HepG2 (cell line): ENCODE data around the gene MMP28. TPM values are rescaled to one million over a fixed set of nuclear protein-coding genes. Genes with fewer than 3 reads are reported as not detected.

Source experiments
- ATAC-seq: fragments of 200-7000 bp; cut with Tn5 transposase; 3 replicates; pipeline ENCODE4 v1.9.1; 2020; ENCODE audit warnings: mild to moderate bottlenecking, moderate library complexity
- BruUV-seq: library from RNA; stranded (reverse); fragments of 400-500 nt; replicated peaks from 2 replicates; lab custom pipeline; 2021; lab: Mats Ljungman, UMichigan
- CTCF ChIA-PET: fragments of 300-600 bp; formaldehyde crosslinking; extraction: SDS; loops from one replicate; lab custom pipeline; 2021; ENCODE audit warnings: low total read pairs, inconsistent platforms, low intra/inter-chr PET ratio; lab: Yijun Ruan, JAX
- POLR2A ChIA-PET: fragments of 350-600 bp; sonication (Branson Sonifier 250); formaldehyde crosslinking; loops from one replicate; lab custom pipeline; 2020; ENCODE audit warnings: antibody characterized with exemption, inconsistent platforms; lab: Yijun Ruan, JAX
- DNase-seq: peaks from one replicate; pipeline ENCODE4 v3.0.0-alpha.2; 2015; ENCODE audit warnings: low spot score
- FAIRE-seq: peaks from 3 replicates; lab custom pipeline; 2011; peaks lifted over from hg19 to GRCh38; lab: Jason Lieb, UNC
- H2AFZ ChIP-seq: one replicate; pipeline ENCODE4 v1.6.1; 2011; ENCODE audit warnings: low read length, inconsistent platforms
- H3K27ac ChIP-seq: fragments of 300-600 bp; 3 replicates; pipeline ENCODE4 v1.8.0; 2011; ENCODE audit warnings: mixed run types, mild to moderate bottlenecking, mixed read lengths, low read length, inconsistent platforms; ENCODE audit not compliant: insufficient read depth; ENCODE audit errors: extremely low read length
- H3K27me3 ChIP-seq, 2 experiments: fragments of 200-600 bp in 1 of 2; 2 replicates in 1 of 2; 3 replicates in 1 of 2; pipeline versions ENCODE4 v1.6.0 to v1.8.0; 2011; ENCODE audit warnings: low read length in 2 of 2, mild to moderate bottlenecking in 2 of 2, moderate library complexity in 2 of 2, inconsistent platforms in 1 of 2; ENCODE audit not compliant: insufficient read depth in 2 of 2, control insufficient read depth in 1 of 2
- H3K36me3 ChIP-seq, 2 experiments: fragments of 200-600 bp in 1 of 2; replicated peaks in 1 of 2; 2 replicates in 1 of 2; 3 replicates in 1 of 2; pipeline versions ENCODE4 v1.5.1 to v1.8.0; 2011; ENCODE audit warnings: low read length in 2 of 2, inconsistent platforms in 1 of 2; ENCODE audit not compliant: insufficient read depth in 2 of 2, control insufficient read depth in 1 of 2
- H3K4me1 ChIP-seq: 2 replicates; pipeline ENCODE4 v1.5.1; 2012; ENCODE audit warnings: low read length, inconsistent platforms; ENCODE audit not compliant: insufficient read depth
- H3K4me2 ChIP-seq: 2 replicates; pipeline ENCODE4 v1.6.0; 2011; ENCODE audit warnings: low read depth, low read length, inconsistent platforms
- H3K4me3 ChIP-seq, 3 experiments: fragments of 200-600 bp in 1 of 3; sonication (generic), shearing (Covaris generic) in 1 of 3; replicated peaks in 1 of 3; 2 replicates each; pipeline ENCODE4 v1.5.1; 2011 to 2016; ENCODE audit warnings: low read length in 3 of 3, inconsistent platforms in 2 of 3, low read depth in 2 of 3, mild to moderate bottlenecking in 2 of 3, control low read depth in 1 of 3, mixed read lengths in 1 of 3; ENCODE audit not compliant: insufficient read depth in 1 of 3
- H3K79me2 ChIP-seq: one replicate; pipeline ENCODE4 v1.6.1; 2011; ENCODE audit warnings: low read length, inconsistent platforms; ENCODE audit not compliant: insufficient read depth
- H3K9ac ChIP-seq: 2 replicates; pipeline ENCODE4 v1.6.0; 2011; ENCODE audit warnings: mild to moderate bottlenecking, low read depth, low read length, inconsistent platforms; ENCODE audit not compliant: insufficient read depth
- H3K9me3 ChIP-seq: 2 replicates; pipeline ENCODE4 v1.5.1; 2012; ENCODE audit warnings: mild to moderate bottlenecking, low read length
- H4K20me1 ChIP-seq: 2 replicates; pipeline ENCODE4 v1.6.0; 2011; ENCODE audit warnings: inconsistent platforms, mild to moderate bottlenecking, low read length, moderate library complexity; ENCODE audit not compliant: insufficient read depth
- ADNP ChIP-seq: sonication (generic); formaldehyde crosslinking; IDR thresholded peaks from 2 replicates; pipeline ENCODE4 v1.4.0; 2020; ENCODE audit warnings: missing genetic modification reagents
- ARID4A ChIP-seq: sonication (generic); formaldehyde crosslinking; IDR thresholded peaks from 2 replicates; pipeline ENCODE4 v1.5.0; 2020; ENCODE audit warnings: mild to moderate bottlenecking, missing genetic modification reagents, borderline replicate concordance
- ESRRA ChIP-seq: sonication (generic); formaldehyde crosslinking; IDR thresholded peaks from 2 replicates; pipeline ENCODE4 v1.5.1; 2020; ENCODE audit warnings: mild to moderate bottlenecking, low read depth, missing genetic modification reagents
- FOXP1 ChIP-seq, 2 experiments: fragments of 450-650 bp in 1 of 2; IDR thresholded peaks; 2 replicates each; pipeline ENCODE4 v1.6.1; 2017 to 2018; ENCODE audit warnings: antibody characterized with exemption in 1 of 2
- GTF2F1 ChIP-seq: fragments of 150-350 bp; IDR thresholded peaks from 2 replicates; pipeline ENCODE4 v1.6.1; 2014; ENCODE audit warnings: low read length
- LCORL ChIP-seq, 2 experiments: fragments of 450-650 bp in 1 of 2; sonication (generic) in 1 of 2; formaldehyde crosslinking in 1 of 2; IDR thresholded peaks; 2 replicates each; pipeline versions ENCODE4 v1.5.0 to v1.6.1; 2017 to 2020; ENCODE audit warnings: antibody characterized with exemption in 1 of 2, missing genetic modification reagents in 1 of 2
- MAFK ChIP-seq, 2 experiments: IDR thresholded peaks in 1 of 2; conservative IDR thresholded peaks in 1 of 2; 2 replicates each; pipeline ENCODE4 v1.6.1; 2011; ENCODE audit warnings: improper control_type of control experiment in 2 of 2, low read length in 2 of 2
- ZNF343 ChIP-seq: sonication (generic); formaldehyde crosslinking; IDR thresholded peaks from 2 replicates; pipeline ENCODE4 v1.4.0; 2020; ENCODE audit warnings: mild to moderate bottlenecking, missing genetic modification reagents
- ZNF557 ChIP-seq: sonication (generic); formaldehyde crosslinking; IDR thresholded peaks from 2 replicates; pipeline ENCODE4 v1.4.0; 2020; ENCODE audit warnings: missing genetic modification reagents
- ZNF605 ChIP-seq: sonication (generic); formaldehyde crosslinking; IDR thresholded peaks from 2 replicates; pipeline ENCODE4 v1.8.0; 2022; ENCODE audit warnings: mild to moderate bottlenecking, missing genetic modification reagents
- ZNF614 ChIP-seq: IDR thresholded peaks from 2 replicates; pipeline ENCODE4 v1.6.1; 2018; ENCODE audit warnings: missing biosample characterization, missing genetic modification reagents, inconsistent platforms, borderline replicate concordance
- ZNF773 ChIP-seq: sonication (generic); formaldehyde crosslinking; IDR thresholded peaks from 2 replicates; pipeline ENCODE4 v1.4.0; 2020; ENCODE audit warnings: missing genetic modification reagents, borderline replicate concordance
- ZNF850 ChIP-seq: sonication (generic); formaldehyde crosslinking; conservative IDR thresholded peaks from 2 replicates; pipeline ENCODE4 v1.9.0; 2021; ENCODE audit warnings: mild to moderate bottlenecking, missing genetic modification reagents
- WGBS: methylation state at CpG from one replicate; pipeline ENCODE4 v1.1.6; 2017; ENCODE audit warnings: low lambda C conversion rate; 5-methylcytosine and 5-hydroxymethylcytosine counted together
- in situ Hi-C: cut with HindIII; loops from 2 replicates; pipeline ENCODE4 v1.10.0; 2017; ENCODE audit warnings: low pct_unique_long_range_greater_than_20kb; ENCODE audit not compliant: extremely low pct_ligation_motif_present
- intact Hi-C: fragments of 100-400 bp; cut with micrococcal nuclease; formaldehyde crosslinking; loops from one replicate; pipeline ENCODE4 v1.10.0; 2022; ENCODE audit not compliant: unreplicated experiment
- polyA plus RNA-seq, 8 experiments: library from polyadenylated mRNA; depleted of rRNA in 3 of 8; stranded (reverse) in 7 of 8; unstranded in 1 of 8; fragments of >200 nt; fragmentation: Illumina TruSeq in 4 of 8; extraction: Trizol in 4 of 8; gene quantifications; 2 replicates each; pipeline versions ENCODE4 v1.2.1 to v1.2.3, GENCODE V29; 2011 to 2016; ENCODE audit warnings: low read depth in 4 of 8, missing spikeins in 1 of 8, mixed read lengths in 1 of 8; ENCODE audit not compliant: insufficient read depth in 1 of 8
- total RNA-seq, 5 experiments: library from RNA; depleted of rRNA; stranded (reverse); fragments of >200 nt; fragmentation: Illumina TruSeq; extraction: Trizol; gene quantifications; 2 replicates each; pipeline ENCODE4 v1.2.3, GENCODE V29; 2016; ENCODE audit warnings: low read depth in 1 of 5
- TF ChIP-seq, protein P1 (sequence below): sonication (generic); formaldehyde crosslinking; conservative IDR thresholded peaks from 2 replicates; pipeline ENCODE4 v1.4.0; 2020; ENCODE audit warnings: mild to moderate bottlenecking, missing genetic modification reagents, moderate library complexity
- TF ChIP-seq, protein P2 (sequence below): sonication (generic); formaldehyde crosslinking; IDR thresholded peaks from 2 replicates; pipeline ENCODE4 v1.4.0; 2020; ENCODE audit warnings: missing genetic modification reagents

MMP28 gene
- total and polyA plus RNA-seq, 2 of the 13 experiments (the other 11 are each of a cell fraction or from before 2014, with no cell fraction given) = not detected

DNA sequence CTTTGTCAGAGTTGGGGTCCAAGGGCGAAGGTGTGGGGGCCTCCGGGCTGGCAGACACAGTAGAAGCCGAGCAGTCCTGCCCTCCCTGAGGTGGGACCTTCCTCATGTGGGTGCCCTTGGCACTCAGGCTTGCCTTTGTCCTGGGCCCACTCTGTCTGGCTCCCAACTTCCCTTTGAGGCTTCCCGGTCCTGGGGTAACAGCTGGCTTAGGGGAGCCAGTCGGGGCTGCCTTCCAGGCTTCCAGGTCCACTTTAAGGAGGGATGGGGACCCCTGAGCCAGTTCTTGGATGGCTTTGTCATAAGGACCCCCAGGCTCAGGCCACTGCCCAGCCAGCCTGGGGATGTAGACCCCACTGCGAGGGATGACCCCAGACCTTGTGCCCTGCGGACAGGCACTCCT is 50.2 kb downstream of the MMP28 start:
- no TSS peak for BruUV-seq
- Histone ChIP-seq H3K4me2 (no peak overlapping the region), H3K79me2 (no peaks in the 10 kb centered on the region), H3K9me3 (no peaks in the 10 kb centered on the region), H3K27me3 (peaks cover 3 to 47% of the 10 kb centered on the region in 2 experiments; a peak in 4 of 5 replicates), H3K36me3 (no peaks in the 10 kb centered on the region), H4K20me1 (no peaks in the 10 kb centered on the region), H3K9ac (no peak overlapping the region), H3K27ac (no peak overlapping the region), H3K4me3 (no peak overlapping the region), H3K4me1 (peaks cover 14% of the 10 kb centered on the region), H2AFZ (no peak overlapping the region)
- TF ChIP-seq LCORL (IDR thresholded peaks at IDR 0.05) (no peak), LCORL (CRISPR knock-in tag; IDR thresholded peaks at IDR 0.05) (no peak), ZNF773 (CRISPR knock-in tag) (no peak), ADNP (no peak), ARID4A (CRISPR knock-in tag) (no peak), FOXP1 (IDR thresholded peaks at IDR 0.05) (no peak), FOXP1 (CRISPR knock-in tag; IDR thresholded peaks at IDR 0.05) (no peak), ESRRA (no peak), ZNF614 (no peak), ZNF557 (CRISPR knock-in tag) (no peak), ZNF605 (CRISPR knock-in tag) (no peak), MAFK (conservative IDR thresholded peaks at IDR 0.05 in 1 of 2, IDR thresholded peaks at IDR 0.05 in 1 of 2; ENCODE audit: low read length in 2 of 2) (no peak), GTF2F1 (no peak), ZNF850 (CRISPR knock-in tag) (no peak), ZNF343 (CRISPR knock-in tag) (no peak)
- TF ChIP-seq, protein P1, sequence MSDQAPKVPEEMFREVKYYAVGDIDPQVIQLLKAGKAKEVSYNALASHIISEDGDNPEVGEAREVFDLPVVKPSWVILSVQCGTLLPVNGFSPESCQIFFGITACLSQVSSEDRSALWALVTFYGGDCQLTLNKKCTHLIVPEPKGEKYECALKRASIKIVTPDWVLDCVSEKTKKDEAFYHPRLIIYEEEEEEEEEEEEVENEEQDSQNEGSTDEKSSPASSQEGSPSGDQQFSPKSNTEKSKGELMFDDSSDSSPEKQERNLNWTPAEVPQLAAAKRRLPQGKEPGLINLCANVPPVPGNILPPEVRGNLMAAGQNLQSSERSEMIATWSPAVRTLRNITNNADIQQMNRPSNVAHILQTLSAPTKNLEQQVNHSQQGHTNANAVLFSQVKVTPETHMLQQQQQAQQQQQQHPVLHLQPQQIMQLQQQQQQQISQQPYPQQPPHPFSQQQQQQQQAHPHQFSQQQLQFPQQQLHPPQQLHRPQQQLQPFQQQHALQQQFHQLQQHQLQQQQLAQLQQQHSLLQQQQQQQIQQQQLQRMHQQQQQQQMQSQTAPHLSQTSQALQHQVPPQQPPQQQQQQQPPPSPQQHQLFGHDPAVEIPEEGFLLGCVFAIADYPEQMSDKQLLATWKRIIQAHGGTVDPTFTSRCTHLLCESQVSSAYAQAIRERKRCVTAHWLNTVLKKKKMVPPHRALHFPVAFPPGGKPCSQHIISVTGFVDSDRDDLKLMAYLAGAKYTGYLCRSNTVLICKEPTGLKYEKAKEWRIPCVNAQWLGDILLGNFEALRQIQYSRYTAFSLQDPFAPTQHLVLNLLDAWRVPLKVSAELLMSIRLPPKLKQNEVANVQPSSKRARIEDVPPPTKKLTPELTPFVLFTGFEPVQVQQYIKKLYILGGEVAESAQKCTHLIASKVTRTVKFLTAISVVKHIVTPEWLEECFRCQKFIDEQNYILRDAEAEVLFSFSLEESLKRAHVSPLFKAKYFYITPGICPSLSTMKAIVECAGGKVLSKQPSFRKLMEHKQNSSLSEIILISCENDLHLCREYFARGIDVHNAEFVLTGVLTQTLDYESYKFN (CRISPR knock-in tag) = no peak
- TF ChIP-seq, protein P2, sequence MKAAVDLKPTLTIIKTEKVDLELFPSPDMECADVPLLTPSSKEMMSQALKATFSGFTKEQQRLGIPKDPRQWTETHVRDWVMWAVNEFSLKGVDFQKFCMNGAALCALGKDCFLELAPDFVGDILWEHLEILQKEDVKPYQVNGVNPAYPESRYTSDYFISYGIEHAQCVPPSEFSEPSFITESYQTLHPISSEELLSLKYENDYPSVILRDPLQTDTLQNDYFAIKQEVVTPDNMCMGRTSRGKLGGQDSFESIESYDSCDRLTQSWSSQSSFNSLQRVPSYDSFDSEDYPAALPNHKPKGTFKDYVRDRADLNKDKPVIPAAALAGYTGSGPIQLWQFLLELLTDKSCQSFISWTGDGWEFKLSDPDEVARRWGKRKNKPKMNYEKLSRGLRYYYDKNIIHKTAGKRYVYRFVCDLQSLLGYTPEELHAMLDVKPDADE (CRISPR knock-in tag) = no peak
- DNase-seq (no peak), FAIRE-seq (no peak), ATAC-seq (no peak)
- in situ Hi-C loops = loop anchor here (5.0 to 25.0 kb wide), 3 partner anchors 133 to 433 kb away; no protein-coding TSS in a partner anchor
- intact Hi-C loops = loop anchor here (5.0 kb wide), 1 partner anchor 188 kb away; no protein-coding TSS in a partner anchor
- ChIA-PET CTCF (no interaction called here), POLR2A (no interaction called here)
- no CpG with 5 or more reads among the region's 7 CpGs for WGBS
